Activated naive CD8-positive, alpha-beta T cell treated with anti-CD3 and anti-CD28 coated beads, Interleukin-2, amount 50 U/mL, for 24 hours (primary cell): Measurements from ENCODE around the gene RPE.

Experiments
- ATAC-seq: fragments of 150-1000 bp; cut with Tn5 transposase; one replicate; pipeline ENCODE4 v1.10.0; 2021
- DNase-seq: peaks from one replicate; pipeline ENCODE4 v3.0.0; 2021
- H3K27ac Mint-ChIP-seq: one replicate; pipeline ENCODE4 v1.8.0; 2021; ENCODE audit warnings: mild to moderate bottlenecking, mixed read lengths
- H3K27me3 Mint-ChIP-seq: one replicate; pipeline ENCODE4 v1.8.0; 2021; ENCODE audit warnings: mixed read lengths
- H3K36me3 Mint-ChIP-seq: one replicate; pipeline ENCODE4 v1.8.0; 2021; ENCODE audit warnings: low read depth, mixed read lengths
- H3K4me1 Mint-ChIP-seq: one replicate; pipeline ENCODE4 v1.8.0; 2021; ENCODE audit warnings: mixed read lengths
- H3K4me3 Mint-ChIP-seq: one replicate; pipeline ENCODE4 v1.8.0; 2021; ENCODE audit warnings: mild to moderate bottlenecking, moderate library complexity, mixed read lengths
- H3K9me3 Mint-ChIP-seq: one replicate; pipeline ENCODE4 v1.8.0; 2021; ENCODE audit warnings: mixed read lengths

The RPE gene

GRCh38 chr2:209984291-209984690 lies 18.1 kb upstream of the RPE start:
- no peak for DNase-seq
- Mint-ChIP-seq H3K9me3 (no peaks in the 10 kb centered on the region), H3K4me1 (no peaks in the 10 kb centered on the region), H3K4me3 (no peak overlapping the region), H3K27ac (no peak overlapping the region), H3K36me3 (no peaks in the 10 kb centered on the region), H3K27me3 (peaks cover 3% of the 10 kb centered on the region)
- no peak for ATAC-seq

- H3K4me3 Mint-ChIP-seq = no peak overlapping the region
- peaks cover 5% of the 10 kb centered on the region for H3K27me3 Mint-ChIP-seq
- no peak for DNase-seq
- no peak overlapping the region for H3K27ac Mint-ChIP-seq
- ATAC-seq = no peak
- no peaks in the 10 kb centered on the region for H3K4me1 Mint-ChIP-seq
- no peaks in the 10 kb centered on the region for H3K36me3 Mint-ChIP-seq
- no peaks in the 10 kb centered on the region for H3K9me3 Mint-ChIP-seq
Measured at GRCh38 chr2:209985874-209986273, 16.6 kb upstream of the RPE start.

DNA sequence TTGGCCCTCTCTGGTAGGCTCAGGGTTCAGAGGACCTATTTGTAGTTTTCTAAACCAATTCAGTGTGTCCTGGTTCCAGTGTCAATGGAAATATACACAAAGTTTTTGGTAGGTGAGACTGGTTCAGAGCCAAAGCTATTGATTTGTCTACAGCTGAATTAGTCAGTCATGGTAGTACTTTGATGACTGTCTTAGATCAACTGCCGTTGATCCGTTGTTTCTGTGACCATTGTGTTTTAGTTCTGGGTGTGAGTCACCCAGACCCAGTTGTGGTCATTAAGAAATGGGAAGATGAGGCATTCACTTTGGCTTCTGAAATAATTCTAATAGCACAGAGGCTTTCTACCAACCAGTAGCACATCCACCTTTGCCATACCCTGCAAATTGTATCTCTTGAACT lies 16.0 kb upstream of the RPE start:
- Mint-ChIP-seq H3K9me3 (no peaks in the 10 kb centered on the region), H3K4me1 (no peaks in the 10 kb centered on the region), H3K27ac (no peak overlapping the region), H3K4me3 (no peak overlapping the region), H3K27me3 (peaks cover 5% of the 10 kb centered on the region), H3K36me3 (no peaks in the 10 kb centered on the region)
- ATAC-seq (no peak), DNase-seq (no peak)

- Mint-ChIP-seq H3K4me3 (no peak overlapping the region), H3K4me1 (no peaks in the 10 kb centered on the region), H3K27ac (no peak overlapping the region), H3K9me3 (no peaks in the 10 kb centered on the region), H3K27me3 (peaks cover 5% of the 10 kb centered on the region), H3K36me3 (no peaks in the 10 kb centered on the region)
- ATAC-seq (peak; percentile 24), DNase-seq (no peak)
Measured at GRCh38 chr2:209988010-209988409, 14.4 kb upstream of the RPE start.

- Mint-ChIP-seq H3K9me3 (no peaks in the 10 kb centered on the region), H3K4me1 (no peaks in the 10 kb centered on the region), H3K4me3 (no peak overlapping the region), H3K36me3 (no peaks in the 10 kb centered on the region), H3K27me3 (peaks cover 8% of the 10 kb centered on the region), H3K27ac (no peak overlapping the region)
- no peak for DNase-seq
- ATAC-seq = no peak
Measured at GRCh38 chr2:209990838-209991237, 11.6 kb upstream of the RPE start.

- no peaks in the 10 kb centered on the region for H3K36me3 Mint-ChIP-seq
- H3K4me1 Mint-ChIP-seq = no peaks in the 10 kb centered on the region
- DNase-seq (no peak), ATAC-seq (no peak)
- H3K27me3 Mint-ChIP-seq = peaks cover 5% of the 10 kb centered on the region
- H3K4me3 Mint-ChIP-seq = no peak overlapping the region
- H3K27ac Mint-ChIP-seq = no peak overlapping the region
- no peaks in the 10 kb centered on the region for H3K9me3 Mint-ChIP-seq
Measured at GRCh38 chr2:209993968-209994367, 8.5 kb upstream of the RPE start.

GRCh38 chr2:209998596-209998995 lies 3.8 kb upstream of the RPE start:
- Mint-ChIP-seq H3K36me3 (peaks cover 8% of the 10 kb centered on the region), H3K9me3 (no peaks in the 10 kb centered on the region), H3K4me1 (peaks cover 14% of the 10 kb centered on the region), H3K4me3 (no peak overlapping the region), H3K27me3 (peaks cover 3% of the 10 kb centered on the region), H3K27ac (no peak overlapping the region)
- ATAC-seq (no peak), DNase-seq (no peak)

DNA sequence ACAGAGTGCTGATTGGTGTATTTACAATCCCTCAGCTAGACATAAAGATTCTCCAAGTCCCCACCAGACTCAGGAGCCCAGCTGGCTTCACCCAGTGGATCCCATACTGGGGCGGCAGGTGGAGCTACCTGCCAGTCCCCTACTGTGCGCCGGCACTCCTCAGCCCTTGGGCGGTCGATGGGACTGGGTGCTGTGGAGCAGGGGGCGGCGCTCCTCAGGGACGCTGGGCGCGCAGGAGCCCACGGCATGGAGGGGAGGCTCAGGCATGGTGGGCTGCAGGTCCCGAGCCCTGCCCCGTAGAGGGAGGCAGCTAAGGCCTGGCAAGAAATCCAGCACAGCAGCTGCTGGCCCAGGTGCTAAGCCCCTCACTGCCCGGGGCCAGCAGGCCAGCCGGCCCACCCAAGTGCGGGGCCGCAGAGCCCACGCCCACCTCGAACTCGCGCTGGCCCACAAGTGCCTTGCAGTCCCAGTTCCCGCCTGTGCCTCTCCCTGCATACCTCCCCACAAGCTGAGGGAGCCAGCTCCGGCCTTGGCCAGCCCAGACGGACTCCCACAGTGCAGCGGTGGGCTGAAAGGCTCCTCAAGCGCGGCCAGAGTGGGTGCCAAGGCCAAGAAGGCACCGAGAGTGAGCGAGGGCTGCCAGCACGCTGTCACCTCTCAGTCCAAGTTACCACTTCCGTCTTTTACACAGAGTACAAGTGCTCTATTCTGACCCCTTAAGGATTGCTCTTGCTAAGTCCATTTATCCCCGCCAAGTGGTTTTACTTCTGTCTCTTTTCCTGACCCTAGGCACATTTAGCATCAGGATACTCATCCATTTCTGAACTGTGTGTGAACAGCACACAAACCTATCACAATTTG lies 1.7 kb upstream of the RPE start:
- H3K27ac Mint-ChIP-seq = no peak overlapping the region
- peaks cover 20% of the 10 kb centered on the region for H3K36me3 Mint-ChIP-seq
- DNase-seq (no peak), ATAC-seq (no peak)
- H3K9me3 Mint-ChIP-seq = no peaks in the 10 kb centered on the region
- H3K4me3 Mint-ChIP-seq = no peak overlapping the region
- H3K27me3 Mint-ChIP-seq = no peaks in the 10 kb centered on the region
- peaks cover 32% of the 10 kb centered on the region for H3K4me1 Mint-ChIP-seq

DNA sequence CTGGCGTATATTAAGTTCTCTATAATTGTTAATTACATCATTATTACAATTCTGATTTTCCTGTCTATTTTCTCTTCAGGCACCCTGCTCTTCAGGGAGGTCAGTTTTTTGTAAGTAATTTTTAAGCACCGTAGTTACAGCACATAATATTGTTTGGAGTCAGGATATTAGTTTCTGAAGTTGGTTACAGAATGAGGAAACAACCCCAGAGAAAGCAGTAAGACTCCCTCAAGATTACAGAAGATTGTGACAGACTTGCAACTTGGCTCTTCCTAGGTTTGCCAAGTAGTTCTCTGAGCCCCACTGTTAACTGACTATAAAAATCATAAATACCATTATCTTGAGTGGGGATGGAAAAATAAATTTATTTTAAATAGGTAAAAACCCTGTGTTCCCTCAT lies 921 bp downstream of the RPE start:
- Mint-ChIP-seq H3K27ac (peak overlapping the region; percentile 94), H3K4me1 (peaks cover 55% of the 10 kb centered on the region), H3K36me3 (peaks cover 38% of the 10 kb centered on the region), H3K9me3 (no peaks in the 10 kb centered on the region), H3K4me3 (peak overlapping the region; percentile 95), H3K27me3 (no peaks in the 10 kb centered on the region)
- DNase-seq (no peak), ATAC-seq (no peak)

DNA sequence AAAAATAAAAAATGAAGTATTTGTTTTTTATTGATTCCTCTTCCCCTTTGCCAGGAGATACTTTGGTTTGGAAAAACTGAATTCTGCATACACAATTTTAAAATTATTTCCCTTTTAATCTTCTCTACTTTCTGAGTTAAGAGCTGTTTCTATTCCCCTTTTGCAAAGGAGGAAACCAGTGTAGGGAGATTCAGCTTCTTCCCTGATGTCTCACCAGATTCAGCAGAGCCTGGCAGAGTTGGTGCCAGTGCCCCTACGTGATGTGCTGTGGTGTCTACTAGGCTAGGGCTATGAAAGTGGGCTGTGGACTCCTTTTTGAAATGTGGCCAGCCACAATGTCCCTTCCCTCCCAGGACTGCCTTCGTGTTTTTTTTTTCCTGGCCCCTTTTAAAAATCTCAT lies 2.4 kb downstream of the RPE start:
- no peaks in the 10 kb centered on the region for H3K9me3 Mint-ChIP-seq
- peaks cover 62% of the 10 kb centered on the region for H3K4me1 Mint-ChIP-seq
- H3K27ac Mint-ChIP-seq = peak overlapping the region; percentile 49
- DNase-seq (no peak), ATAC-seq (no peak)
- peak overlapping the region; percentile 95 for H3K4me3 Mint-ChIP-seq
- peaks cover 45% of the 10 kb centered on the region for H3K36me3 Mint-ChIP-seq
- no peaks in the 10 kb centered on the region for H3K27me3 Mint-ChIP-seq

- DNase-seq = no peak
- Mint-ChIP-seq H3K4me3 (no peak overlapping the region), H3K9me3 (no peaks in the 10 kb centered on the region), H3K36me3 (peaks cover 58% of the 10 kb centered on the region), H3K4me1 (peaks cover 59% of the 10 kb centered on the region), H3K27me3 (no peaks in the 10 kb centered on the region), H3K27ac (no peak overlapping the region)
- no peak for ATAC-seq
Measured at GRCh38 chr2:210007895-210008294, 5.5 kb downstream of the RPE start.

- no peaks in the 10 kb centered on the region for H3K27me3 Mint-ChIP-seq
- H3K4me3 Mint-ChIP-seq = no peak overlapping the region
- peak; percentile 33 for ATAC-seq
- H3K4me1 Mint-ChIP-seq = peaks cover 51% of the 10 kb centered on the region
- no peak for DNase-seq
- H3K27ac Mint-ChIP-seq = no peak overlapping the region
- H3K9me3 Mint-ChIP-seq = no peaks in the 10 kb centered on the region
- peaks cover 53% of the 10 kb centered on the region for H3K36me3 Mint-ChIP-seq
Measured at GRCh38 chr2:210009126-210009525, 6.7 kb downstream of the RPE start.

GRCh38 chr2:210009896-210010295 lies 7.5 kb downstream of the RPE start:
- H3K9me3 Mint-ChIP-seq = no peaks in the 10 kb centered on the region
- H3K27ac Mint-ChIP-seq = no peak overlapping the region
- DNase-seq (no peak), ATAC-seq (no peak)
- H3K27me3 Mint-ChIP-seq = no peaks in the 10 kb centered on the region
- peaks cover 46% of the 10 kb centered on the region for H3K4me1 Mint-ChIP-seq
- no peak overlapping the region for H3K4me3 Mint-ChIP-seq
- H3K36me3 Mint-ChIP-seq = peaks cover 51% of the 10 kb centered on the region

DNA sequence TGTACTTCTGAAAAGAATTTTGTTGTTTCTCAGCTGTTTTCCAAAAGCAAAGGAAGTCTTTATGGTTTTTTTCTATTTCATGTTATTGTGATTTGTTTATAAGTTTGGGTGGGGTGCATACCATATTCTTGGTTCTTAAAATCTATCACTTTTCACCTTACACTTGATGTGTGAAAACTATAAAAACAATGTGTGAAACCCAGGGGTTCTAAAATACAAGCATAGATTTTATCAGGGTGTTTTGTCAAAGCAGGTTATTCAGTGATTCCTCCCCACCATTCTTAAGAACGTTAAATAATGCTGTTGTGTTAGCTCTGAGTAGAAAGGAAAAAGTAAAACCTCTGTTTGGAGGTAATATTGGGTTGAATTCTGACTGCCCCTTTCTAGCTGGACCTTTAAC lies 17.7 kb downstream of the RPE start:
- H3K4me3 Mint-ChIP-seq = no peak overlapping the region
- DNase-seq (no peak), ATAC-seq (no peak)
- peaks cover 65% of the 10 kb centered on the region for H3K36me3 Mint-ChIP-seq
- no peak overlapping the region for H3K27ac Mint-ChIP-seq
- no peaks in the 10 kb centered on the region for H3K9me3 Mint-ChIP-seq
- H3K27me3 Mint-ChIP-seq = no peaks in the 10 kb centered on the region
- H3K4me1 Mint-ChIP-seq = no peaks in the 10 kb centered on the region

DNA sequence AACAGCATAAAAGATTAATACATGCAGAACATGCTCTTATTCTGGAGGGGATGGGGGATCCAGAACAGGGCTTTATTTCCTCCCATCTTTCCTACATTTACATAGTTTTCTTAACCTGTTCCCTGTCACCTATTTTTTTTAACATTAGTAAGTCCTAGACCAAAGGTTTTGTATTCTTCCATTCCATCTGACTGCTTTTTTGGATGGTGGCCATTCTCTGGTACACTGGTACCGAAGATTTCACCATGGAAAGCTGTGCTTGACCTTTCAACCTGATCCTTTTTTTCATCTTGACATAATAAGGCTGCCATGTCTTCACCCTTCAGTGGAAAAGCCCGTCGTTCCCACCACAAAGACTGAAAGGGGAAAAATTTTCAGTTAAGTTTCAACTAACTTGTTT lies 20.4 kb downstream of the RPE start:
- DNase-seq (no peak), ATAC-seq (no peak)
- Mint-ChIP-seq H3K9me3 (no peaks in the 10 kb centered on the region), H3K4me3 (no peak overlapping the region), H3K36me3 (peaks cover 57% of the 10 kb centered on the region), H3K27ac (peak overlapping the region; percentile 4), H3K4me1 (no peaks in the 10 kb centered on the region), H3K27me3 (no peaks in the 10 kb centered on the region)

- Mint-ChIP-seq H3K4me3 (no peak overlapping the region), H3K9me3 (no peaks in the 10 kb centered on the region), H3K27me3 (no peaks in the 10 kb centered on the region), H3K4me1 (no peaks in the 10 kb centered on the region), H3K36me3 (peaks cover 33% of the 10 kb centered on the region), H3K27ac (no peak overlapping the region)
- DNase-seq (no peak), ATAC-seq (no peak)
Measured at GRCh38 chr2:210027608-210028007, 25.2 kb downstream of the RPE start.
